Lung (tissue), 12 donors: ENCODE data around the gene CDCP2. TPM values are rescaled to one million over a fixed set of nuclear protein-coding genes. Genes with fewer than 3 reads are reported as not detected.

Experiments
- ATAC-seq: fragments of 200-7000 bp; cut with Tn5 transposase; one replicate; pipeline ENCODE4 v1.9.1; 2020; ENCODE audit warnings: moderate number of reproducible peaks; ENCODE audit not compliant: insufficient read depth, low FRiP score
- DNase-seq, 3 donors: peaks; one replicate each; pipeline ENCODE4 v3.0.0-alpha.2; 2013 to 2017
- H3K27ac ChIP-seq, 2 donors: one replicate each; pipeline ENCODE4 v1.5.1; 2013; ENCODE audit warnings: mild to moderate bottlenecking in 2 of 2, moderate library complexity in 2 of 2, control low read depth in 1 of 2, inconsistent platforms in 1 of 2, low read depth in 1 of 2, low read length in 1 of 2
- H3K27me3 ChIP-seq, 3 donors: one replicate each; pipeline ENCODE4 v1.5.1; 2013; ENCODE audit warnings: low read length in 2 of 3; ENCODE audit not compliant: control insufficient read depth in 3 of 3, insufficient read depth in 3 of 3
- H3K36me3 ChIP-seq, 4 donors: one replicate each; pipeline ENCODE4 v1.5.1; 2013; ENCODE audit warnings: low read length in 4 of 4, mild to moderate bottlenecking in 1 of 4, moderate library complexity in 1 of 4; ENCODE audit not compliant: control insufficient read depth in 4 of 4, insufficient read depth in 4 of 4
- H3K4me1 ChIP-seq, 5 donors: one replicate each; pipeline ENCODE4 v1.5.1; 2013; ENCODE audit warnings: low read length in 5 of 5, mild to moderate bottlenecking in 2 of 5, moderate library complexity in 1 of 5; ENCODE audit not compliant: control insufficient read depth in 5 of 5, insufficient read depth in 5 of 5
- H3K4me3 ChIP-seq: one replicate; pipeline ENCODE4 v1.5.1; 2013; ENCODE audit warnings: mild to moderate bottlenecking, control low read depth, moderate library complexity
- H3K9ac ChIP-seq, 2 donors: one replicate each; pipeline ENCODE4 v1.5.1; 2013; ENCODE audit warnings: low read length in 2 of 2, control low read depth in 1 of 2; ENCODE audit not compliant: insufficient read depth in 1 of 2
- H3K9me3 ChIP-seq, 4 donors: one replicate each; pipeline ENCODE4 v1.5.1; 2013; ENCODE audit warnings: low read length in 3 of 4, mild to moderate bottlenecking in 1 of 4, moderate library complexity in 1 of 4; ENCODE audit not compliant: control insufficient read depth in 4 of 4, insufficient read depth in 3 of 4
- WGBS, 2 donors: extraction: QIAGEN DNeasy Blood & Tissue Kit; methylation state at CpG; one replicate each; pipeline ENCODE4 v1.1.7; 2013; 5-methylcytosine and 5-hydroxymethylcytosine counted together
- polyA plus RNA-seq, 2 donors: library from polyadenylated mRNA; stranded (reverse); fragments of 200-250 nt; gene quantifications; one replicate each; pipeline ENCODE4 v1.2.1, GENCODE V29; 2013
- total RNA-seq, 2 donors: library from RNA; depleted of rRNA in 1 of 2; stranded (reverse); fragments of >200 nt in 1 of 2; gene quantifications; one replicate each; pipeline ENCODE4 v1.2.1, GENCODE V29; 2014 to 2021
- TF ChIP-seq, protein P1 (sequence below): IDR thresholded peaks from 2 replicates; pipeline ENCODE4 v1.5.1; 2012; ENCODE audit warnings: mild to moderate bottlenecking; ENCODE audit errors: control extremely low read depth, extremely low read depth
- donor health status: control.
- donor health status: control.
- donor health status: Bipolar disorder and iron deficiency.
- donor health status: healthy.
- donor health status: DM: yes; HTN: yes; CAD: no.

CDCP2 gene
- total and polyA plus RNA-seq, 4 donors = 0.02 to 0.28 (median 0.14) TPM; not detected in 1

DNA sequence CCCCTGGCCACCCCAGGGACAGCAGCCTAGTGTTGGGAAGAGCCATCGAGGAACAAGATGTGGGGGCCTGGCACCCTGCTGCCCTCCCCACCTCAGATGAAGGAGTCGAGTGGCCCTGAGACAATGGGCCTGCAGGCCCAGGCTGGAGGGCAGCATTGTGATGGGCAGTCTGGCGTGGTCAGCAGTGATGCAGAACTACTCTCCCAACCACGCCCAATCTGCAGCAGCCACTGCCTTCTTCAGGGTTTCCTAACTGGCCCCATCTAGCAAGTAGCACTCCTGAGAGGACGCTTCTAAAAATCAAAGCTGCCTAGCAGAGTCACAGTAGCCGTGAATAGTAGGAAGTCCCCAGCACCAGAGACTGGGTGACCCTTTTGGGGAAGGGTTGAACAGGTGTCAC is 18.5 kb downstream of the CDCP2 start:
- H3K27me3 ChIP-seq = no peaks in the 10 kb centered on the region
- WGBS, 2 donors = 88 to 91% methylated on average over 6 of the region's 6 CpGs
- no peak overlapping the region for H3K27ac ChIP-seq
- H3K36me3 ChIP-seq = no peaks in the 10 kb centered on the region
- TF ChIP-seq, protein P1, sequence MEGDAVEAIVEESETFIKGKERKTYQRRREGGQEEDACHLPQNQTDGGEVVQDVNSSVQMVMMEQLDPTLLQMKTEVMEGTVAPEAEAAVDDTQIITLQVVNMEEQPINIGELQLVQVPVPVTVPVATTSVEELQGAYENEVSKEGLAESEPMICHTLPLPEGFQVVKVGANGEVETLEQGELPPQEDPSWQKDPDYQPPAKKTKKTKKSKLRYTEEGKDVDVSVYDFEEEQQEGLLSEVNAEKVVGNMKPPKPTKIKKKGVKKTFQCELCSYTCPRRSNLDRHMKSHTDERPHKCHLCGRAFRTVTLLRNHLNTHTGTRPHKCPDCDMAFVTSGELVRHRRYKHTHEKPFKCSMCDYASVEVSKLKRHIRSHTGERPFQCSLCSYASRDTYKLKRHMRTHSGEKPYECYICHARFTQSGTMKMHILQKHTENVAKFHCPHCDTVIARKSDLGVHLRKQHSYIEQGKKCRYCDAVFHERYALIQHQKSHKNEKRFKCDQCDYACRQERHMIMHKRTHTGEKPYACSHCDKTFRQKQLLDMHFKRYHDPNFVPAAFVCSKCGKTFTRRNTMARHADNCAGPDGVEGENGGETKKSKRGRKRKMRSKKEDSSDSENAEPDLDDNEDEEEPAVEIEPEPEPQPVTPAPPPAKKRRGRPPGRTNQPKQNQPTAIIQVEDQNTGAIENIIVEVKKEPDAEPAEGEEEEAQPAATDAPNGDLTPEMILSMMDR = no peak
- H3K4me1 ChIP-seq = peaks cover 0 to 12% (median 0%) of the 10 kb centered on the region in 5 donors
- no peak for DNase-seq
- no peak overlapping the region for H3K4me3 ChIP-seq
- ATAC-seq = no peak
- no peak overlapping the region for H3K9ac ChIP-seq
- H3K9me3 ChIP-seq = no peaks in the 10 kb centered on the region

DNA sequence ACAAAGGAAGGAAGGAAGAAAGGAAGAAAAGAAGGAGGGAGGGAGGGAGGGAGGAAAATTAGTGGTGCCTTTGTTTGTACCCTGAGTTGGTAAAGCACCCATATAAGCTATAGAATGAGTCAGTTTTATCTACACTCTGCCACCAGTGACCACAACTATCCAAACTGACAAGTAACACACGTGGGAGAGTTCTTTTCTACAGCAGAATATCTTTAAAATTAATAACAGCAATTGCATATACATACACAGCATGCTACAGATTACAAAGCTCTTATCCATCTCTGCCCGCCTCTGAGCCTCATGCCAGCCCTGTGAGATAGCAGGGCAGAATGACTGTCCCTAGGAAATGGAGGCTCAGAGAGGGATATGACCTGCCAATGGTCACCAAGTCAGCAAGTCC is 20.3 kb downstream of the CDCP2 start:
- no peak for ATAC-seq
- Histone ChIP-seq H3K4me1 (peaks cover 0 to 6% (median 0%) of the 10 kb centered on the region in 5 donors), H3K9ac (no peak overlapping the region), H3K4me3 (no peak overlapping the region), H3K27me3 (no peaks in the 10 kb centered on the region), H3K9me3 (no peaks in the 10 kb centered on the region), H3K36me3 (no peaks in the 10 kb centered on the region), H3K27ac (no peak overlapping the region)
- no peak for DNase-seq
- TF ChIP-seq, protein P1 = no peak
- 54 to 68% methylated on average over 2 of the region's 2 CpGs for WGBS, 2 donors

DNA sequence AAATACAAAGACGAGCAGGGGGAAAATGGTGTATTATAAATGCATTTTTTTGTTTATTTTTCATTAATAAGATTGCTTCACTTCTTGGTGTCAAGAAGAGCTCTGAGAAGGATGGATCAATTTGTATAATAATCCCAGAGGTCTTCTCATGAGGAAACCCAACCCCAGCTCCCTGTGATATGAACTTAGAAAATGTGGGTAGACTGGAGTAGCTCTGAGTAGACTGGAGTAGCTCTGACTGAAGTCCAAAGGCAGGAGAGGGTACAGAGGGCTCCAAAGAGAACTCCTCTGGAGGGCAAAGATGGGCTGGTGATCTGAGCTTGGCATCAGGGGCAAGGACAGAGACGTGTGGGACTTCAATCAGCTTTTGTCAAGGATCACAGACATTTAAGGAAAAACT is 21.4 kb downstream of the CDCP2 start:
- TF ChIP-seq, protein P1 = no peak
- no peaks in the 10 kb centered on the region for H3K36me3 ChIP-seq
- no peaks in the 10 kb centered on the region for H3K4me1 ChIP-seq
- H3K9ac ChIP-seq = no peak overlapping the region
- no peak for DNase-seq
- H3K27me3 ChIP-seq = no peaks in the 10 kb centered on the region
- 64 to 71% methylated on average over 2 of the region's 2 CpGs for WGBS, 2 donors
- no peak overlapping the region for H3K27ac ChIP-seq
- no peak for ATAC-seq
- no peak overlapping the region for H3K4me3 ChIP-seq
- H3K9me3 ChIP-seq = no peaks in the 10 kb centered on the region

DNA sequence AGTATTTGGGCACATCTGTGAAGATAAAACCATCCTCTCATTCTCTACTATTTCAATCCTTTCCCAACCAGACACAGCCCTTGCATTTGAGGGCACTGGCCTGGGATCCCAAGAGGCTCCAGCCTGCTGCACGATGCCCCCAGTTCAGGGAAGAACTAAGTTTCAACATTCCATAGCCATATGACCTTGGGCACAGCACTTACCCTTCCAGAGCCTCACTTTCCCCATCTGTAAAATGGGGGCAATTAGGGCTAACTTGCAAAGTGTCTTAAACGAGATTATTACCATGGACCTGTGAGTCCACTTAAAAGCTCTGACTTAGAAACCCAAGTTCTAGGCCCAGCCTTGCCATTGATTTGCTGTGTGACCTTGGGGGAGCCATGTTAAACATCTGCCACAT is 22.9 kb downstream of the CDCP2 start:
- ATAC-seq (no peak), DNase-seq (no peak)
- 79 to 86% methylated on average over 2 of the region's 2 CpGs for WGBS, 2 donors
- Histone ChIP-seq H3K9me3 (no peaks in the 10 kb centered on the region), H3K4me1 (no peaks in the 10 kb centered on the region), H3K36me3 (no peaks in the 10 kb centered on the region), H3K9ac (no peak overlapping the region), H3K4me3 (no peak overlapping the region), H3K27me3 (no peaks in the 10 kb centered on the region), H3K27ac (no peak overlapping the region)
- TF ChIP-seq, protein P1 = no peak
